GM12878 (cell line): ENCODE data around the gene ANTKMT. TPM values are rescaled to one million over a fixed set of nuclear protein-coding genes. Genes with fewer than 3 reads are reported as not detected.
A peak's percentile ranks its signal among the peaks of the same experiment; 100 is the strongest.

ENCODE experiments used
- ATF7 ChIP-seq: fragments of 450-650 bp; IDR thresholded peaks from 2 replicates; pipeline ENCODE4 v1.6.1; 2016; ENCODE audit warnings: low read depth, mild to moderate bottlenecking
- BACH1 ChIP-seq: fragments of 450-650 bp; IDR thresholded peaks from 2 replicates; pipeline ENCODE4 v1.6.1; 2017; ENCODE audit warnings: mild to moderate bottlenecking, borderline replicate concordance
- HSF1 ChIP-seq: fragments of 150-350 bp; IDR thresholded peaks from 2 replicates; pipeline ENCODE4 v1.6.1; 2014; ENCODE audit warnings: mild to moderate bottlenecking, low read depth, low read length
- POLR2A ChIP-seq: IDR thresholded peaks from 2 replicates; pipeline ENCODE4 v1.6.1; 2011; ENCODE audit warnings: low read depth, mild to moderate bottlenecking, low read length
- POU2F2 ChIP-seq: IDR thresholded peaks from 3 replicates; pipeline ENCODE4 v1.6.1; 2011; ENCODE audit warnings: low read depth, mild to moderate bottlenecking, low read length, borderline replicate concordance
- RAD21 ChIP-seq: IDR thresholded peaks from 2 replicates; pipeline ENCODE4 v1.6.1; 2011; ENCODE audit warnings: mild to moderate bottlenecking, low read depth, low read length, moderate library complexity; ENCODE audit not compliant: insufficient read depth
- RELB ChIP-seq: fragments of 450-650 bp; IDR thresholded peaks from 2 replicates; pipeline ENCODE4 v1.6.1; 2017; ENCODE audit warnings: low read depth, mild to moderate bottlenecking, moderate library complexity
- SKIL ChIP-seq: fragments of 450-650 bp; IDR thresholded peaks from 2 replicates; pipeline ENCODE4 v1.6.1; 2017; ENCODE audit warnings: mild to moderate bottlenecking, low read depth, inconsistent platforms; ENCODE audit not compliant: poor library complexity, severe bottlenecking
- TAF1 ChIP-seq: IDR thresholded peaks from 2 replicates; pipeline ENCODE4 v1.6.1; 2011; ENCODE audit warnings: mild to moderate bottlenecking, low read depth, low read length, borderline replicate concordance
- polyA plus RNA-seq, 11 experiments: library from polyadenylated mRNA; depleted of rRNA in 4 of 11; unstranded in 6 of 11; stranded (reverse) in 5 of 11; fragments of >200 nt; fragmentation: Nextera tagmentation in 4 of 11; fragmentation: Illumina TruSeq in 1 of 11; extraction: Ambion mirVana in 4 of 11; extraction: Trizol in 1 of 11; gene quantifications; 1 replicate in 1 of 11; 2 replicates in 10 of 11; pipeline versions ENCODE4 v1.2.1 to v1.2.3, GENCODE V29; 2011 to 2016; ENCODE audit warnings: inconsistent platforms in 2 of 11, missing spikeins in 2 of 11, low read depth in 1 of 11
- total RNA-seq, 4 experiments: library from RNA; depleted of rRNA in 3 of 4; stranded (reverse); fragments of >200 nt in 3 of 4; fragmentation: Illumina TruSeq in 1 of 4; extraction: Trizol in 1 of 4; gene quantifications; 2 replicates each; pipeline versions ENCODE4 v1.2.1 to v1.2.3, GENCODE V29; 2013 to 2021

Gene ANTKMT
- total and polyA plus RNA-seq, 10 of the 15 experiments (the other 5 are each of a cell fraction or from before 2014, with no cell fraction given) = 0.58 to 60.5 (median 25.8) TPM

- TF ChIP-seq HSF1 = no peak
- TF ChIP-seq SKIL = no peak
- TF ChIP-seq POU2F2 = 0 out of 3 replicates have a peak, but pooled peaks have one; percentile 1
- TF ChIP-seq ATF7 = no peak
- no peak for TF ChIP-seq BACH1
- no peak for TF ChIP-seq RELB
- no peak for TF ChIP-seq POLR2A
- TF ChIP-seq TAF1 = no peak
- TF ChIP-seq RAD21 = no peak
- TF ChIP-seq, all 136 proteins: peak for 2
These were observed 40.4 kb upstream of the ANTKMT start (continued) for GRCh38 chr16:680625-680945.
